T-cell (primary cell): ENCODE measurements around the gene ICAM5. TPM values are rescaled to one million over a fixed set of nuclear protein-coding genes. Genes with fewer than 3 reads are reported as not detected.
"Not testable (repeated sequence)": the region's sequence is repeated elsewhere in the genome, so short reads cannot be mapped to it uniquely, and the experiment has no call there.

Source experiments
- ATAC-seq, 4 experiments: fragments of 200-7000 bp in 3 of 4; fragments of 150-1000 bp in 1 of 4; cut with Tn5 transposase; replicated peaks in 1 of 4; 1 replicate in 3 of 4; 2 replicates in 1 of 4; pipeline ENCODE4 v1.10.0; 2021; ENCODE audit warnings: moderate library complexity in 3 of 4, mild to moderate bottlenecking in 2 of 4, moderate number of reproducible peaks in 1 of 4
- CTCF ChIA-PET, 2 donors: fragments of 300-600 bp; sonication (Branson Sonifier 250); formaldehyde crosslinking; loops; one replicate each; lab custom pipeline; 2022; ENCODE audit warnings: antibody characterized with exemption in 2 of 2; lab: Charles Lee
- POLR2A ChIA-PET, 2 donors: fragments of 300-600 bp; sonication (Branson Sonifier 250); formaldehyde crosslinking; loops; one replicate each; lab custom pipeline; 2022; ENCODE audit warnings: antibody characterized with exemption in 2 of 2; lab: Charles Lee
- DNase-seq, 35 experiments: peaks; one replicate each; pipeline versions ENCODE4 v3.0.0 to v3.0.0-alpha.2; 2013 to 2023
- H3K27ac ChIP-seq: one replicate; pipeline ENCODE4 v1.5.1; 2013; ENCODE audit warnings: low read length
- H3K27me3 ChIP-seq, 2 experiments: replicated peaks in 1 of 2; 1 replicate in 1 of 2; 2 replicates in 1 of 2; pipeline versions ENCODE4 v1.6.1 to v1.7.0; 2013; ENCODE audit warnings: low read length in 1 of 2, mixed read lengths in 1 of 2; ENCODE audit not compliant: control insufficient read depth in 2 of 2, insufficient read depth in 2 of 2; ENCODE audit errors: extremely low read depth in 1 of 2
- H3K36me3 ChIP-seq, 2 donors: 1 replicate in 1 of 2; 2 replicates in 1 of 2; pipeline versions ENCODE4 v1.6.1 to v1.7.0; 2013; ENCODE audit warnings: low read length in 1 of 2; ENCODE audit not compliant: control insufficient read depth in 2 of 2, insufficient read depth in 1 of 2; ENCODE audit errors: extremely low read depth in 1 of 2
- H3K4me1 ChIP-seq, 2 experiments: 1 replicate in 1 of 2; 2 replicates in 1 of 2; pipeline versions ENCODE4 v1.6.1 to v1.7.0; 2013; ENCODE audit warnings: low read length in 2 of 2, mixed read lengths in 1 of 2; ENCODE audit not compliant: insufficient read depth in 2 of 2, control insufficient read depth in 1 of 2; ENCODE audit errors: extremely low read depth in 1 of 2
- H3K4me3 ChIP-seq, 2 donors: 1 replicate in 1 of 2; 2 replicates in 1 of 2; pipeline versions ENCODE4 v1.5.1 to v1.7.0; 2013; ENCODE audit warnings: mild to moderate bottlenecking in 2 of 2, low read length in 1 of 2, moderate library complexity in 1 of 2; ENCODE audit not compliant: control insufficient read depth in 1 of 2; ENCODE audit errors: extremely low read depth in 1 of 2
- H3K9me3 ChIP-seq: 2 replicates; pipeline ENCODE4 v1.7.0; 2013
- H3K27ac Mint-ChIP-seq, 2 donors: one replicate each; pipeline ENCODE4 v1.8.0; 2020 to 2021; ENCODE audit warnings: mild to moderate bottlenecking in 2 of 2, mixed read lengths in 2 of 2
- H3K27me3 Mint-ChIP-seq, 2 donors: one replicate each; pipeline ENCODE4 v1.8.0; 2021 to 2022; ENCODE audit warnings: mixed read lengths in 2 of 2
- H3K36me3 Mint-ChIP-seq: one replicate; pipeline ENCODE4 v1.8.0; 2021; ENCODE audit warnings: mixed read lengths
- H3K4me1 Mint-ChIP-seq, 3 donors: one replicate each; pipeline ENCODE4 v1.8.0; 2020 to 2022; ENCODE audit warnings: mixed read lengths in 3 of 3, mild to moderate bottlenecking in 1 of 3
- H3K4me3 Mint-ChIP-seq, 3 donors: one replicate each; pipeline ENCODE4 v1.8.0; 2020 to 2022; ENCODE audit warnings: mild to moderate bottlenecking in 3 of 3, mixed read lengths in 3 of 3, moderate library complexity in 3 of 3
- H3K9me3 Mint-ChIP-seq, 3 donors: one replicate each; pipeline ENCODE4 v1.8.0; 2020 to 2022; ENCODE audit warnings: mixed read lengths in 3 of 3
- WGBS: methylation state at CpG from one replicate; pipeline ENCODE4 v1.1.5; 2013; ENCODE audit warnings: missing lambda C conversion rate; ENCODE audit not compliant: insufficient coverage; 5-methylcytosine and 5-hydroxymethylcytosine counted together
- total RNA-seq, 35 experiments: library from RNA in 6 of 35; stranded (reverse) in 6 of 35; fragments of 120-200 nt in 1 of 35; gene quantifications; one replicate each; pipeline versions ENCODE4 v1.2.1 to v1.2.4 and lab custom pipeline; 2013 to 2026

Gene ICAM5, protein sequence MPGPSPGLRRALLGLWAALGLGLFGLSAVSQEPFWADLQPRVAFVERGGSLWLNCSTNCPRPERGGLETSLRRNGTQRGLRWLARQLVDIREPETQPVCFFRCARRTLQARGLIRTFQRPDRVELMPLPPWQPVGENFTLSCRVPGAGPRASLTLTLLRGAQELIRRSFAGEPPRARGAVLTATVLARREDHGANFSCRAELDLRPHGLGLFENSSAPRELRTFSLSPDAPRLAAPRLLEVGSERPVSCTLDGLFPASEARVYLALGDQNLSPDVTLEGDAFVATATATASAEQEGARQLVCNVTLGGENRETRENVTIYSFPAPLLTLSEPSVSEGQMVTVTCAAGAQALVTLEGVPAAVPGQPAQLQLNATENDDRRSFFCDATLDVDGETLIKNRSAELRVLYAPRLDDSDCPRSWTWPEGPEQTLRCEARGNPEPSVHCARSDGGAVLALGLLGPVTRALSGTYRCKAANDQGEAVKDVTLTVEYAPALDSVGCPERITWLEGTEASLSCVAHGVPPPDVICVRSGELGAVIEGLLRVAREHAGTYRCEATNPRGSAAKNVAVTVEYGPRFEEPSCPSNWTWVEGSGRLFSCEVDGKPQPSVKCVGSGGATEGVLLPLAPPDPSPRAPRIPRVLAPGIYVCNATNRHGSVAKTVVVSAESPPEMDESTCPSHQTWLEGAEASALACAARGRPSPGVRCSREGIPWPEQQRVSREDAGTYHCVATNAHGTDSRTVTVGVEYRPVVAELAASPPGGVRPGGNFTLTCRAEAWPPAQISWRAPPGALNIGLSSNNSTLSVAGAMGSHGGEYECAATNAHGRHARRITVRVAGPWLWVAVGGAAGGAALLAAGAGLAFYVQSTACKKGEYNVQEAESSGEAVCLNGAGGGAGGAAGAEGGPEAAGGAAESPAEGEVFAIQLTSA
- 1 to 10 TPM in 1 of 5 donors, under 1 TPM in 4; 0.20 to 1.1 (median 0.59) TPM for total RNA-seq
- total RNA-seq (2013): not detected
- 0 to 6.8 (median 0.97) reads per million in 29 experiments for total RNA-seq (lab: John Stamatoyannopoulos, UW)

DNA sequence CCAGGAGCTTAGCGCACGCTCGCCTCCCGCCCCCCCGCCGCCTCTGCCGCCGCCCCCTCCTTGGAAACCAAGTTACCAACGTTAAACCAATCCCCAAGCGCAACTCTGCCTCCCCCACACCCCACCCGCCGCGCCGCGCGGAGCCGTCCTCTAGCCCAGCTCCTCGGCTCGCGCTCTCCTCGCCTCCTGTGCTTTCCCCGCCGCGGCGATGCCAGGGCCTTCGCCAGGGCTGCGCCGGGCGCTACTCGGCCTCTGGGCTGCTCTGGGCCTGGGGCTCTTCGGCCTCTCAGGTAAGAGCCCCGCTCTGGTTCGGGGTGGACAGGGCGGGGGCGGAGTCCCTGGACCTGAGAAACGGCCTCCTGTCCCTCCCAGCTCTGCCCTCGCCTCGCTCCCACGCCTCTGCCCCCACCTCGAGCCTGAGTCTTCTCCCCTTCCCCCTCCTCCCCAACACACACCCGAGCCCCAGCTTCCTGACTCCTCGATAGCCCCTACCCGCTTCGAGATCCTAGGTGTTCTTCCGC is at the start of gene ICAM5:
Gene ICAM5 (plus strand): TSS at position 117 of the 521 bp plus-strand sequence. CDS start 92 bp downstream, at position 209.
- Mint-ChIP-seq H3K9me3 (no peaks in the 10 kb centered on the region), H3K27ac (peak within 1 kb of the TSS in 1 of 2 donors; percentile 67), H3K4me3 (peak within 1 kb of the TSS; percentile 70 to 88 (median 73)), H3K4me1 (peaks cover 62 to 76% (median 71%) of the 10 kb centered on the region in 3 donors), H3K36me3 (peaks cover 14% of the 10 kb centered on the region), H3K27me3 (peaks cover 26 to 69% of the 10 kb centered on the region in 2 donors)
- Histone ChIP-seq H3K36me3 (peaks cover 0 to 12% of the 10 kb centered on the region in 2 donors), H3K9me3 (no peaks in the 10 kb centered on the region), H3K27me3 (peaks cover 13 to 85% of the 10 kb centered on the region in 2 experiments), H3K27ac (no peak within 1 kb of the TSS), H3K4me1 (peaks cover 30 to 90% of the 10 kb centered on the region in 2 experiments), H3K4me3 (peak within 1 kb of the TSS; percentile 49 to 72)
- ATAC-seq: peak in 2 of 4 experiments; percentile 13 to 19
- DNase-seq: peak in 10 of 35 experiments; percentile 15 to 54 (median 30)
- ChIA-PET POLR2A (interaction anchor here in 1 of 2 donors (0.5 to 0.6 kb wide), 2 partner anchors 252 to 290 kb away, joined by 3 to 5 read pairs; no protein-coding TSS in a partner anchor), CTCF (interaction anchor here in 1 of 2 donors (1.0 to 2.9 kb wide), 2 partner anchors 19 to 91 kb away, joined by 4 to 22 read pairs; partner anchors contain the start of genes ICAM1 and TYK2)
- 1% methylated on average over 39 of the region's 45 CpGs for WGBS

DNA sequence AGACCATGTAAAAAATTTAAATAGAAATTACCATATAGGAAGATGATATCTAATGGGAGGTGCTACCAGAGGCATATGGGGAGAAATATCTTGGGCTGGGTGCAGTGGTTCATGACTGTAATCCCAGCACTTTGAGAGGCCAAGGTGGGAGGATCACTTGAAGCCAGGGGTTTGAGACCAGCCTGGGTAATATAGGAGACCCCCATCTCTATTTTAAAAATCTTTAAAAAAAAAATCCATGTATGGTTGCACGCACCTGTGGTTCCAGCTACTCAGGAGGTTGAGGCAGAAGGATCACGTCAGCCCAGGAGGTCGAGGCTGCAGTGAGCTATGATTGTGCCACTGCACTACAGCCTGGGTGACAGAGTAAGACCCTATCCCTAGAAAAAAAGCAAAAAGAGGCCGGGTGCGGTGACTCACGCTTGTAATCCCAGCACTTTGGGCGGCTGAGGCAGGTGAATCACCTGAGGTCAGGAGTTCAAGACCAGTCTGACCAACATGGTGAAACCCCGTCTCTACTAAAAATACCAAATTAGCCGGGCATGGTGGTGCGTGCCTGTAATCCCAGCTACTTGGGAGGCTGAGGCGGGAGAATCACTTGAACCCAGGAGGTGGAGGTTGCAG is 47.8 kb upstream of the ICAM5 start:
- H3K36me3 ChIP-seq, H3K4me1 Mint-ChIP-seq, H3K9me3 Mint-ChIP-seq, H3K4me3 Mint-ChIP-seq, H3K27ac Mint-ChIP-seq, H3K4me1 ChIP-seq, H3K27me3 ChIP-seq, H3K27ac ChIP-seq, H3K27me3 Mint-ChIP-seq, H3K36me3 Mint-ChIP-seq, DNase-seq, H3K4me3 ChIP-seq, ATAC-seq, H3K9me3 ChIP-seq: not testable (repeated sequence)
- WGBS: 95% methylated on average over 3 of the region's 11 CpGs
- ChIA-PET CTCF (interaction anchor here in 1 of 2 donors (0.6 kb wide), 1 partner anchor 695 kb away, joined by 4 read pairs; no protein-coding TSS in a partner anchor), POLR2A (interaction anchor here in 1 of 2 donors (0.6 kb wide), 1 partner anchor 34 kb away, joined by 3 read pairs; no protein-coding TSS in a partner anchor)

DNA sequence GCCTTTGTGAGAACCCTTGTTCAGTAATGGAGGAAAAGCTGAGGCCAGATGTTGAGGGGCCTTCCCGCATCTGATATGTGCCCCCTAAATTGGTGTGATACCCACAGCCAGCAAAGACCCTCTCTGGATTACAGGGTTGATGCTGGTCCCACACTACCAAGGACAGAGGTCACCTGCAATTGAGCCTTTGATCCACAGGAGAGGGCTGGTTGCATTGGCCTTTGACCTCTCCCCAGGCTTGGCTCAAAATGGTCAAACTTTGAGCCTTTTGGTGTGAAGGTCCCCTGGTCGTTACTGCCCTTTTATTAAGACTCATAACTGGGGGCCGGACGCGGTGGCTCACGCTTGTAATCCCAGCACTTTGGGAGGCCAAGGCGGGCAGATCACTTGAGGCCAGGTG is 46.1 kb upstream of the ICAM5 start:
- no peak overlapping the region for H3K4me3 ChIP-seq
- Mint-ChIP-seq H3K9me3 (no peaks in the 10 kb centered on the region), H3K27me3 (no peaks in the 10 kb centered on the region), H3K4me1 (peaks cover 0 to 2% (median 0%) of the 10 kb centered on the region in 3 donors), H3K36me3 (no peaks in the 10 kb centered on the region), H3K4me3 (no peak overlapping the region), H3K27ac (no peak overlapping the region)
- H3K36me3 ChIP-seq: no peaks in the 10 kb centered on the region
- H3K4me1 ChIP-seq: no peaks in the 10 kb centered on the region
- 97% methylated on average over 7 of the region's 7 CpGs for WGBS
- CTCF ChIA-PET: interaction anchor here in 1 of 2 donors (0.7 kb wide), 1 partner anchor 121 kb away, joined by 12 read pairs; no protein-coding TSS in a partner anchor
- H3K27ac ChIP-seq: no peak overlapping the region
- POLR2A ChIA-PET: no interaction called here
- ATAC-seq: no peak
- no peaks in the 10 kb centered on the region for H3K27me3 ChIP-seq
- no peaks in the 10 kb centered on the region for H3K9me3 ChIP-seq
- no peak for DNase-seq

DNA sequence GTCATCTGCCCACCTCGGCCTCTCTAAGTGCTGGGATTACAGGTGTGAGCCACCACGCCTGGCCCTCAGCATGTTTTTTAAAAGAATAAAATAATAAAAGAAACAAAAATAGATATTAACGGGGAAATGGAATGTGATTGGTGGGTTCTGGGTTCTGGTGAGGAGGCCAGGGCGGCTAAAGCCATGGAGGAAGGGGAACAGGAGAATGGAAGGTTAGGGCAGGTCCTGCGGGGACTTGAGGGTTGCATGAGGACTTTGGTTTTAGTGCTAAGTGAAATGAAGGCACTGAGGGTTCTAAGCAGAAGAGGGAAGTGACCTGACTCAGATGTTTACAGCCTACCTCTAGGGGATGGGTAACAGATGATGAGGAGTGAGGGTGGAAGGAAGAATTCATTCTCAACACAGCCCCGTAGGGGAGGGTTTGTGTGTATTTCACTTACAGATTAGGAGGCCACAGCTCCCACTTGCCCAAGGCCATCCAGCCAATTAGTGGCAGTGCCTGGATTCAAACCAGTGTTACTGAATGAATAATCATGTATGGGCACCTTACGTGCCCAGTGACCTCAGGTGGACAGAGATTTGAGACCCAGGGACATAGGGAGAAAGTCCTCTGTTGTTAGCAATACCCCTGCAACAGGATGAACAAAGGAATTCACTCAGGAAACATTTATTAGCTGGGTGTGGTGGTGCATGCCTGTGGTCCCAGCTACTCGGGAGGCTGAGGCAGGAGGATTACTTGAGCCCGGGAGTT is 44.4 kb upstream of the ICAM5 start:
- Histone ChIP-seq H3K36me3 (no peaks in the 10 kb centered on the region), H3K9me3 (no peaks in the 10 kb centered on the region), H3K27me3 (no peaks in the 10 kb centered on the region), H3K27ac (no peak overlapping the region), H3K4me3 (no peak overlapping the region), H3K4me1 (peaks cover 0 to 5% of the 10 kb centered on the region in 2 experiments)
- ChIA-PET CTCF (interaction anchor here in 1 of 2 donors (0.7 kb wide), 1 partner anchor 219 kb away, joined by 3 read pairs; no protein-coding TSS in a partner anchor), POLR2A (interaction anchor here in 1 of 2 donors (0.7 kb wide), 1 partner anchor 100 kb away, joined by 6 read pairs; no protein-coding TSS in a partner anchor)
- H3K27ac Mint-ChIP-seq: peak overlapping the region in 1 of 2 donors; percentile 29
- no peaks in the 10 kb centered on the region for H3K9me3 Mint-ChIP-seq
- H3K27me3 Mint-ChIP-seq: no peaks in the 10 kb centered on the region
- DNase-seq (no peak), ATAC-seq (no peak)
- 93% methylated on average over 3 of the region's 9 CpGs for WGBS
- peaks cover 0 to 5% (median 3%) of the 10 kb centered on the region in 3 donors for H3K4me1 Mint-ChIP-seq
- H3K4me3 Mint-ChIP-seq: no peak overlapping the region
- H3K36me3 Mint-ChIP-seq: no peaks in the 10 kb centered on the region

DNA sequence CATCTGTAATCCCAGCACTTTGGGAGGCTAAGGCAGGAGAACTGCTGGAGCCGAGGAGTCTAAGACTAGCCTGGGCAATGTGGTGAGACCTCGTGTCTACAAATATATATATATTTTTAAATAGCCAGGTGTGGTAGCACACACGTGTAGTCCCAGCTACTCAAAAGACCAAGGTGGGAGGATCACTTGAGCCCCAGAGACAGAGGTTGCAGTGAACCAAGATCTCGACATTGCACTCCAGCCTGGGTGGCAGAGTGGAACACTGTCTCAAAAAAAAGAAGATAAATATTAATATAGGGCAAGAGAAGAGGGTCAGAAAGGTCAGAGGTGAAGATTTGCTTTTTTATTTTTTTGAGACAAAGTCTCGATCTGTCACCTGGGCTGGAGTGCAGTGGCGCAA is 43.2 kb upstream of the ICAM5 start:
- Mint-ChIP-seq H3K4me1 (peaks cover 2 to 10% (median 8%) of the 10 kb centered on the region in 3 donors), H3K27ac (no peak overlapping the region), H3K4me3 (no peak overlapping the region), H3K9me3 (no peaks in the 10 kb centered on the region), H3K36me3 (no peaks in the 10 kb centered on the region), H3K27me3 (no peaks in the 10 kb centered on the region)
- Histone ChIP-seq H3K9me3 (no peaks in the 10 kb centered on the region), H3K4me1 (peaks cover 0 to 13% of the 10 kb centered on the region in 2 experiments), H3K27me3 (no peaks in the 10 kb centered on the region), H3K36me3 (no peaks in the 10 kb centered on the region), H3K4me3 (no peak overlapping the region), H3K27ac (no peak overlapping the region)
- WGBS: 94% methylated on average over 3 of the region's 6 CpGs
- DNase-seq: no peak
- ATAC-seq: no peak
- CTCF ChIA-PET: interaction anchor here in 1 of 2 donors (0.7 to 1.1 kb wide), 2 partner anchors 13 to 221 kb away, joined by 3 read pairs; no protein-coding TSS in a partner anchor
- POLR2A ChIA-PET: interaction anchor here (0.6 to 0.7 kb wide), 2 partner anchors 24 to 101 kb away, joined by 3 to 6 read pairs; no protein-coding TSS in a partner anchor
